ENCODE data around the gene PRR36.

DNA sequence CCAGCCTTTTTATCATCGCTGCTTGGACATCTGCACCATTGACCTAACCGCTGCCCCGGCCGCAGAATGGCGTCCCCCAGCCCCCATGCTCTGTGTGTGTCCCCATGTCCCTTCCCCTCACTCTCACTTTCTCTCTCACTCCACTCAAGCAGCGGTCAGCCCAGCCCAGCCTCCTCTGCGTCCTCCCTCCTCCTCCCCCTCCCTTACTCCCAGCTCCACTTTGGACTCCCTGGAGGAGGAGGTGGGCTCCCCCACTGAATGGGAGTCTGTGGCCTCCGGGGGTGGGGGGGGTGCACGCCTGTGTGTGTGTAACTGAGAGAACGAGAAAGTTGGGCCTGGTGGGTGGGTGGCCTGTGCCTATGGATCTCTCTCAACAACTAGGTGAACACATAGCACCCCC, 31.7 kb upstream of the PRR36 start:
- TF ChIP-seq, protein P1, sequence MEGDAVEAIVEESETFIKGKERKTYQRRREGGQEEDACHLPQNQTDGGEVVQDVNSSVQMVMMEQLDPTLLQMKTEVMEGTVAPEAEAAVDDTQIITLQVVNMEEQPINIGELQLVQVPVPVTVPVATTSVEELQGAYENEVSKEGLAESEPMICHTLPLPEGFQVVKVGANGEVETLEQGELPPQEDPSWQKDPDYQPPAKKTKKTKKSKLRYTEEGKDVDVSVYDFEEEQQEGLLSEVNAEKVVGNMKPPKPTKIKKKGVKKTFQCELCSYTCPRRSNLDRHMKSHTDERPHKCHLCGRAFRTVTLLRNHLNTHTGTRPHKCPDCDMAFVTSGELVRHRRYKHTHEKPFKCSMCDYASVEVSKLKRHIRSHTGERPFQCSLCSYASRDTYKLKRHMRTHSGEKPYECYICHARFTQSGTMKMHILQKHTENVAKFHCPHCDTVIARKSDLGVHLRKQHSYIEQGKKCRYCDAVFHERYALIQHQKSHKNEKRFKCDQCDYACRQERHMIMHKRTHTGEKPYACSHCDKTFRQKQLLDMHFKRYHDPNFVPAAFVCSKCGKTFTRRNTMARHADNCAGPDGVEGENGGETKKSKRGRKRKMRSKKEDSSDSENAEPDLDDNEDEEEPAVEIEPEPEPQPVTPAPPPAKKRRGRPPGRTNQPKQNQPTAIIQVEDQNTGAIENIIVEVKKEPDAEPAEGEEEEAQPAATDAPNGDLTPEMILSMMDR (IDR thresholded peaks at IDR 0.05): no peak
- TF ChIP-seq POLR2A (IDR thresholded peaks at IDR 0.05): no peak
- no peak for TF ChIP-seq EP300 (IDR thresholded peaks at IDR 0.05)

Data from tibial nerve (tissue), 4 donors.